ENCODE measurements around the gene JAGN1.
A peak's percentile ranks its signal among the peaks of the same experiment; 100 is the strongest.

The JAGN1 gene

DNA sequence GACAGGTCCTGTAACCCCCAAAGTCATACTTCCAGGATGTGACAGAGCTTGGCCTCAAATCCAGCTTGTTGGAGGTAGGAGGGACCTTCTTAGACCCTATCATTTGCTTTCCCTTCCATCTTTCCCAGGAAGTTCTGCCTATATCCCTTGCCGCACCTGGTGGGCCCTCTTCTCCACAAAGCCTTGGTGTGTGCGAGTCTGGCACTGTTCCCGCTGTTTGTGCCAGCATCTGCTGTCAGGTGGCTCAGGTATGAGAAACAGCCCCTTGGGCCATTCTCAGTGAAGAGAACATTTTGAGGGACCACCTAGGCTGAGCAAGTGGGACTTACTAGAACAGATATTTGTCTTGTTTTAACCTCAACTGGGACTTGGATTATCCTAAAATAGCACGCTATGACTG is 13.5 kb downstream of the JAGN1 start:
- in situ Hi-C loops (cut with HindIII; ENCODE audit: low sequenced_read_pairs): no loop called here
- H3K4me3 ChIP-seq (ENCODE audit: low read depth, low read length): no peak overlapping the region
- TF ChIP-seq, protein P1, sequence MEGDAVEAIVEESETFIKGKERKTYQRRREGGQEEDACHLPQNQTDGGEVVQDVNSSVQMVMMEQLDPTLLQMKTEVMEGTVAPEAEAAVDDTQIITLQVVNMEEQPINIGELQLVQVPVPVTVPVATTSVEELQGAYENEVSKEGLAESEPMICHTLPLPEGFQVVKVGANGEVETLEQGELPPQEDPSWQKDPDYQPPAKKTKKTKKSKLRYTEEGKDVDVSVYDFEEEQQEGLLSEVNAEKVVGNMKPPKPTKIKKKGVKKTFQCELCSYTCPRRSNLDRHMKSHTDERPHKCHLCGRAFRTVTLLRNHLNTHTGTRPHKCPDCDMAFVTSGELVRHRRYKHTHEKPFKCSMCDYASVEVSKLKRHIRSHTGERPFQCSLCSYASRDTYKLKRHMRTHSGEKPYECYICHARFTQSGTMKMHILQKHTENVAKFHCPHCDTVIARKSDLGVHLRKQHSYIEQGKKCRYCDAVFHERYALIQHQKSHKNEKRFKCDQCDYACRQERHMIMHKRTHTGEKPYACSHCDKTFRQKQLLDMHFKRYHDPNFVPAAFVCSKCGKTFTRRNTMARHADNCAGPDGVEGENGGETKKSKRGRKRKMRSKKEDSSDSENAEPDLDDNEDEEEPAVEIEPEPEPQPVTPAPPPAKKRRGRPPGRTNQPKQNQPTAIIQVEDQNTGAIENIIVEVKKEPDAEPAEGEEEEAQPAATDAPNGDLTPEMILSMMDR (IDR thresholded peaks at IDR 0.05; ENCODE audit: low read depth, low read length): no peak
- DNase-seq (ENCODE audit: low read depth, low spot score): no peak

DNA sequence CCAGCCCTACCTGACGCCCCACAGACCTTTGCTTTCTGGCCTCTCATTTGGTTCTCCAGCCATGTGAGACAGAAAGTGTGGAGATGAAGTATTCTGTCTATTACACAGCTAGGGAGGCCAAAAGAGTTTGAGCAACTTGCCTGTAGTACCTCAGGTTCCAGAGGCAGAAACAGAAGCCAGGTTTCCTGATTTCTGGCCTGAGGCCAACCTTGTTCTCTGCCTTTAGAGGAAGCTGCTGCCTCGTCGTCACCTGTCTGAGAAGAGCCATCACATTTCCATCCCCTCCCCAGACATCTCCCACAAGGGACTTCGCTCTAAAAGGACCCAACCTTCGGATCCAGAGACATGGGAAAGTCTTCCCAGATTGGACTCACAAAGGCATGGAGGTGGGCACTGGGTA is 16.1 kb downstream of the JAGN1 start:
- in situ Hi-C loops (cut with HindIII; ENCODE audit: low sequenced_read_pairs): no loop called here
- DNase-seq (ENCODE audit: low read depth, low spot score): no peak
- H3K4me3 ChIP-seq (ENCODE audit: low read depth, low read length): no peak overlapping the region
- TF ChIP-seq, protein P1 (IDR thresholded peaks at IDR 0.05; ENCODE audit: low read depth, low read length): no peak

DNA sequence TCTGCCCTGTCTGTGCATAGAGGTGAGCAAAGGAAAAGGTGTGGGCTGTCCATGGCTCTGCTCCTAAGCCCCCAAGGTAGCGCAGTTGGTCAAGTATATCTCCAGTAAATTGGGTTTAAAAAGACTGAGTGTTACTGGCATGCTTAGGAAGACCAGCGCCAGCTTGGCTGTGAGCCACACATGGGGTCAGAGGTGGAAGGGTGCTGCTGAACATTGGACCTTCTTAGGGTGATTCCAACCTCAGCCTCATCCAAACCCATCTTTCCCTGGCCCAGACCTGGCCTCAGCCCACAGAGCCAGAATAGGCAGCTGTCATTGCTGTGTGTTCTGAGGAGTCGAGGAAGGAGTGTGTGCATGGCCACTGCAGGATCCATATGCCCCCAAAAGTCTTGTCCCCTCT is 17.9 kb downstream of the JAGN1 start:
- no peak overlapping the region for H3K4me3 ChIP-seq (ENCODE audit: low read depth, low read length)
- in situ Hi-C loops (cut with HindIII; ENCODE audit: low sequenced_read_pairs): no loop called here
- TF ChIP-seq, protein P1 (IDR thresholded peaks at IDR 0.05; ENCODE audit: low read depth, low read length): no peak
- DNase-seq (ENCODE audit: low read depth, low spot score): no peak

- TF ChIP-seq, protein P1 (IDR thresholded peaks at IDR 0.05; ENCODE audit: low read depth, low read length): no peak
- H3K4me3 ChIP-seq (ENCODE audit: low read depth, low read length): no peak overlapping the region
- in situ Hi-C loops (cut with HindIII; ENCODE audit: low sequenced_read_pairs): no loop called here
- DNase-seq (ENCODE audit: low read depth, low spot score): no peak
Observed at GRCh38 chr3:9909221-9910013, 19.0 kb downstream of the JAGN1 start.

DNA sequence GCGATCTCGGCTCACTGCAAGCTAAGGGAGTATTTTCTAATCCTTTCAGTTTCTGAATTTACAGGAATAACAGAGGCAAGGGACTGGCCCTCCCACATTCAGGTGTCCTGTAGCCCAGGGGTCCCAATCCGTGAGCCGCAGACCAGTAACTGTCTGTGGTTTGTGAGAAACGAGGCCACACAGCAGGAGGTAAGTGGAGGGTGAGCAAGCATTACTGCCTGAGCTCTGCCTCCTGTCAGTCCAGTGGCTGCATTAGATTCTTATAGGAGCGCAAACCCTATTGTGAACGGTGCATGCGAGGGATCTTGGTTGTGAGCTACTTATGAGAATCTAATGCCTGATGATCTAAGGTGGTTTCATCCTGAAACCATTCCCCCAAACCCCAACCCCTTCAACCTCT is 21.5 kb downstream of the JAGN1 start:
- in situ Hi-C loops (cut with HindIII; ENCODE audit: low sequenced_read_pairs): no loop called here
- no peak overlapping the region for H3K4me3 ChIP-seq (ENCODE audit: low read depth, low read length)
- DNase-seq (ENCODE audit: low read depth, low spot score): no peak
- TF ChIP-seq, protein P1 (IDR thresholded peaks at IDR 0.05; ENCODE audit: low read depth, low read length): no peak

DNA sequence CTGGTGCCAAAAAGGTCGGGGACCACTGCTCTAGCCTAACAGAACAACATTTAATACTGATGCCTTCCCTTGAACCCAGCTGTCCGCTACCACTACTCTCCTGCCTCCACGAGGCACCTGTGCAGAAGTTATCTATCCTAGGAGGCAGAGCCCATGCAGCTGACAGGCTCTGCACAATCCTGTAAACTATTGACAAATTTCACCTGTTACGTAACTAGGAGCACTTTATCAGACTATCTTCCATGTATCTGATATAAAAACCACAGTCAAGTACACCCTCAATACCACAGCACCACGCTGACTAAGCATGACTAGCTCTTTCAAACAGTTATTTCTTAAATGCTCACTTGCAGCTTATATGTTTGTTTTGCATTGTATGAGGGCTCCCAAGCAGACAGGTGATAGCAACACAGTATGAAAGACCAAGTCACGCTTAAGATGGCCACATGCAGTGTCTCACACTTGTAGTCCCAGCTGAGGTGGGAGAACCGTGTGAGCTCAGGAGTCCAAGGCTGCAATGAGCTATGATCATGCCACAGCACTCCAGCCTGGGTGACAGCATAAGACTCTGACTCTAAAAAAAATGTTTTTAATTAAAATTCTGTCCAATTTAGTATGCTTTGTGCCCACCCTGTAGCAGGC is 22.0 kb downstream of the JAGN1 start:
- in situ Hi-C loops (cut with HindIII; ENCODE audit: low sequenced_read_pairs): no loop called here
- DNase-seq (ENCODE audit: low read depth, low spot score): peak; percentile 62
- no peak overlapping the region for H3K4me3 ChIP-seq (ENCODE audit: low read depth, low read length)
- TF ChIP-seq, protein P1 (IDR thresholded peaks at IDR 0.05; ENCODE audit: low read depth, low read length): no peak

Data from astrocyte of the spinal cord (primary cell).